GM12892 (cell line): ENCODE measurements around the gene HSPB6.

ENCODE experiments used
- POLR2A ChIP-seq: IDR thresholded peaks from 2 replicates; pipeline ENCODE4 v1.6.1; 2011; ENCODE audit warnings: low read depth, low read length, control low read depth
- POLR2AphosphoS5 ChIP-seq: IDR thresholded peaks from 2 replicates; pipeline ENCODE4 v1.6.1; 2011; ENCODE audit warnings: low read depth, low read length, control low read depth
- TAF1 ChIP-seq: IDR thresholded peaks from 2 replicates; pipeline ENCODE4 v1.6.1; 2011; ENCODE audit warnings: low read depth, mild to moderate bottlenecking, control low read depth, low read length, borderline replicate concordance

- TF ChIP-seq POLR2A (no peak), POLR2AphosphoS5 (no peak), TAF1 (no peak)
Observed at GRCh38 chr19:35708391-35708790, 48.4 kb downstream of the HSPB6 start.
